B cell (primary cell): Measurements from ENCODE around the gene SLC9A9.

Experiments
- EZH2 ChIP-seq: IDR thresholded peaks from 2 replicates; pipeline ENCODE4 v1.6.1; 2012; ENCODE audit warnings: borderline replicate concordance, low read depth, mild to moderate bottlenecking, moderate library complexity, low read length; ENCODE audit not compliant: insufficient read depth, poor library complexity, severe bottlenecking
- TF ChIP-seq, protein P1 (sequence below): fragments of 200-600 bp; IDR thresholded peaks from one replicate; pipeline ENCODE4 v1.8.0; 2022; ENCODE audit warnings: antibody characterized with exemption, mild to moderate bottlenecking

GRCh38 chr3:143784446-143784845 is 63.8 kb downstream of the SLC9A9 start:
- TF ChIP-seq, protein P1, sequence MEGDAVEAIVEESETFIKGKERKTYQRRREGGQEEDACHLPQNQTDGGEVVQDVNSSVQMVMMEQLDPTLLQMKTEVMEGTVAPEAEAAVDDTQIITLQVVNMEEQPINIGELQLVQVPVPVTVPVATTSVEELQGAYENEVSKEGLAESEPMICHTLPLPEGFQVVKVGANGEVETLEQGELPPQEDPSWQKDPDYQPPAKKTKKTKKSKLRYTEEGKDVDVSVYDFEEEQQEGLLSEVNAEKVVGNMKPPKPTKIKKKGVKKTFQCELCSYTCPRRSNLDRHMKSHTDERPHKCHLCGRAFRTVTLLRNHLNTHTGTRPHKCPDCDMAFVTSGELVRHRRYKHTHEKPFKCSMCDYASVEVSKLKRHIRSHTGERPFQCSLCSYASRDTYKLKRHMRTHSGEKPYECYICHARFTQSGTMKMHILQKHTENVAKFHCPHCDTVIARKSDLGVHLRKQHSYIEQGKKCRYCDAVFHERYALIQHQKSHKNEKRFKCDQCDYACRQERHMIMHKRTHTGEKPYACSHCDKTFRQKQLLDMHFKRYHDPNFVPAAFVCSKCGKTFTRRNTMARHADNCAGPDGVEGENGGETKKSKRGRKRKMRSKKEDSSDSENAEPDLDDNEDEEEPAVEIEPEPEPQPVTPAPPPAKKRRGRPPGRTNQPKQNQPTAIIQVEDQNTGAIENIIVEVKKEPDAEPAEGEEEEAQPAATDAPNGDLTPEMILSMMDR, result no peak
- no peak for TF ChIP-seq EZH2
